Measurements from ENCODE around the gene BSN.

BSN gene

GRCh38 chr3:49667701-49668413 lies 113.6 kb downstream of the BSN start:
- Histone ChIP-seq H3K9me3 (ENCODE audit: control insufficient read depth, insufficient read depth, low read length) (no peaks in the 10 kb centered on the region), H3K4me1 (ENCODE audit: insufficient read depth, low read length) (peaks cover 23% of the 10 kb centered on the region), H3K36me3 (ENCODE audit: insufficient read depth, low read length) (no peaks in the 10 kb centered on the region), H3K9ac (ENCODE audit: low read depth, low read length) (no peak overlapping the region)

- peaks cover 23% of the 10 kb centered on the region for H3K4me1 ChIP-seq (ENCODE audit: insufficient read depth, low read length)
- no peaks in the 10 kb centered on the region for H3K36me3 ChIP-seq (ENCODE audit: insufficient read depth, low read length)
- no peaks in the 10 kb centered on the region for H3K9me3 ChIP-seq (ENCODE audit: control insufficient read depth, insufficient read depth, low read length)
- no peak overlapping the region for H3K9ac ChIP-seq (ENCODE audit: low read depth, low read length)
Observed at GRCh38 chr3:49668414-49668797, 114.1 kb downstream of the BSN start.

DNA sequence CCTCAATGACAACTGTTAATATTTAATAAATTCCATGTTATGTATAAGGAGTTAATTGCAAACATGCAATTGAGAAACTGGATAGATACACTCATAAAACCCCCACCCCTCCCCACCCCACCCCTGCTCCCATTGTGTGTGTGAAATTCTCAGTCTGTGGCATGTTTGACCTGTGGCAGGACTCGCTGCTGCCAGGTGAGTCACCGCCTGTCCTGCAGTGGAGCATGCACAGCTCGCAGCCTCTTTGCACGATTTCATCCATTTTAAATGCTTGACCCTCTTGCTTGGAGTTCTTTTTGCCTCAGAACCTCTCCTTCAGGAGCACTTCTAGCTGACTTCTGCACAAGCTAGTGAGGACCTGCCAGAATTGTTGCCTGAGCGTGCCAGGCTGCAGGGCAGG lies 114.6 kb downstream of the BSN start:
- no peaks in the 10 kb centered on the region for H3K36me3 ChIP-seq (ENCODE audit: insufficient read depth, low read length)
- no peak overlapping the region for H3K9ac ChIP-seq (ENCODE audit: low read depth, low read length)
- H3K9me3 ChIP-seq (ENCODE audit: control insufficient read depth, insufficient read depth, low read length), result no peaks in the 10 kb centered on the region
- H3K4me1 ChIP-seq (ENCODE audit: insufficient read depth, low read length), result peaks cover 23% of the 10 kb centered on the region

- Histone ChIP-seq H3K9ac (ENCODE audit: low read depth, low read length) (no peak overlapping the region), H3K36me3 (ENCODE audit: insufficient read depth, low read length) (no peaks in the 10 kb centered on the region), H3K4me1 (ENCODE audit: insufficient read depth, low read length) (peaks cover 23% of the 10 kb centered on the region), H3K9me3 (ENCODE audit: control insufficient read depth, insufficient read depth, low read length) (no peaks in the 10 kb centered on the region)
Observed at GRCh38 chr3:49669352-49669751, 115.1 kb downstream of the BSN start.

DNA sequence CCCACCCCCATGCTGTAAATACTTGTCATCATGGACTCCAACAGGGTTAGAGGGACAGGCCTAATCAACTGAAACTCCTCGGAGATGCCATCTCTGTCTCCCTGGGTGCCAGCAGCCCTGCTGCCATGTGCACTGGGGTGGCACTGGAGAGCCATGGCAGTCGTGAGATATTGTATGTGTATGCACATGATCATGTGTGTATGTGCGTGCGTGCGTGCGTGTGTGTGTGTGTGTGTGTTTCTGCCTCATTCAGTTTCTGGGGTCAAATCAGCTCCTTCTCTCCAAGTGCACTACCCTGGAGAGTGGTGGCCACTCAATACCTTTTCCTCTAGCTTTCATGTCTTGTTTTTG lies 116.6 kb downstream of the BSN start:
- Histone ChIP-seq H3K36me3 (ENCODE audit: insufficient read depth, low read length) (peaks cover 5% of the 10 kb centered on the region; the same call in 1 of the 2 replicates), H3K9ac (ENCODE audit: low read depth, low read length) (no peak overlapping the region), H3K4me1 (ENCODE audit: insufficient read depth, low read length) (peaks cover 20% of the 10 kb centered on the region), H3K9me3 (ENCODE audit: control insufficient read depth, insufficient read depth, low read length) (no peaks in the 10 kb centered on the region)

DNA sequence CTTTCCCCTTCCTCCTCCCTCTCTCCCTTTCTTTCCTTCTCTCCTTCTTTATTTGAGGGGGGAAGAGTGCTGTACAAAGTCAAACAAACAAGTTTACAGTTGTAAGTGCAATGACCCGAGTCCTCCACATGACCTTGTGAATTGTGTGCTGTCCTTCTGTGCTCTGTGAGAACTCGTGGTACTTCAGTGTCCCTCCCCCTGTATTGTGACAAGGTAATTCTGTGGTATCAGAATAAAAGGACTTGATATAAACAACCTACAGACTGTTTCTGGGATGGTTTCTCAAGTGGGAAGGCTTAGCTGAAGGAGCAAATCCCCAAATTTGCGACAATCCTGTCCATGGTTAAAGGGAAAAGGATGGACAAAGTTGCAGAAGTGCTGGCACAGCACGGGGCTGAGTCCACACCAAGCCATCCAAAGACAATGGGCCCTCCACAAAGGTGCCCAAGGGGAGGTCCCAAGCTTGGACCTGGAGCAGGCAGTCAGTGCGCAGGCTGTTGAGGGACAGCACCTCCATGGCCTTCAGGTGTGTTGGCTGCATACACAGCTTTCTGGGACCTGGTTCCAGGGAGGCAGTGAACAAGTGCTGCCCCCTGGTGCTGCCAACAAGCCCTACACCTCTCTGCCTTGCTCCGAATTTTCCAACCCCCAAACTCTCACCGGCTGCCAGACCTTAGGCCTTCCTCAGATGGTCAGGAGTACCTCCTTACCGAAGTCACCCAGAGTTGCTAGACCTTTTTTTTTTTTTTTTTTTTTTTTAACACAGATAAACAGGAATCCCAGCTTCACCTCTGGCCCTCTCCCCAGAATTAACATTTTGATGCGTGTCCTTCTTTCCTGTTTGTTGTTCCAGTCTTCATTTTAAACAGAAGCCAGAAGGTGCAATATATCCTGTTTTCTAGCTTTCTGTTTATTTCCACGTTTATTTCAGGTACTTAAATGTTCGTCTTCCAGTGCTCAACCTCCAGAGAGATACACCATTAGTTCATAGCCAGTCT lies 117.3 kb downstream of the BSN start:
- H3K4me1 ChIP-seq (ENCODE audit: insufficient read depth, low read length), result peaks cover 16% of the 10 kb centered on the region
- peaks cover 8% of the 10 kb centered on the region; the same call in 1 of the 2 replicates for H3K36me3 ChIP-seq (ENCODE audit: insufficient read depth, low read length)
- no peaks in the 10 kb centered on the region for H3K9me3 ChIP-seq (ENCODE audit: control insufficient read depth, insufficient read depth, low read length)
- no peak overlapping the region; the same call in 1 of the 2 replicates for H3K9ac ChIP-seq (ENCODE audit: low read depth, low read length)

- peaks cover 9% of the 10 kb centered on the region for H3K4me1 ChIP-seq (ENCODE audit: insufficient read depth, low read length)
- no peaks in the 10 kb centered on the region for H3K9me3 ChIP-seq (ENCODE audit: control insufficient read depth, insufficient read depth, low read length)
- peak overlapping the region; percentile 94 for H3K9ac ChIP-seq (ENCODE audit: low read depth, low read length)
- H3K36me3 ChIP-seq (ENCODE audit: insufficient read depth, low read length), result peaks cover 22% of the 10 kb centered on the region
Observed at GRCh38 chr3:49673121-49673714, 118.9 kb downstream of the BSN start.

DNA sequence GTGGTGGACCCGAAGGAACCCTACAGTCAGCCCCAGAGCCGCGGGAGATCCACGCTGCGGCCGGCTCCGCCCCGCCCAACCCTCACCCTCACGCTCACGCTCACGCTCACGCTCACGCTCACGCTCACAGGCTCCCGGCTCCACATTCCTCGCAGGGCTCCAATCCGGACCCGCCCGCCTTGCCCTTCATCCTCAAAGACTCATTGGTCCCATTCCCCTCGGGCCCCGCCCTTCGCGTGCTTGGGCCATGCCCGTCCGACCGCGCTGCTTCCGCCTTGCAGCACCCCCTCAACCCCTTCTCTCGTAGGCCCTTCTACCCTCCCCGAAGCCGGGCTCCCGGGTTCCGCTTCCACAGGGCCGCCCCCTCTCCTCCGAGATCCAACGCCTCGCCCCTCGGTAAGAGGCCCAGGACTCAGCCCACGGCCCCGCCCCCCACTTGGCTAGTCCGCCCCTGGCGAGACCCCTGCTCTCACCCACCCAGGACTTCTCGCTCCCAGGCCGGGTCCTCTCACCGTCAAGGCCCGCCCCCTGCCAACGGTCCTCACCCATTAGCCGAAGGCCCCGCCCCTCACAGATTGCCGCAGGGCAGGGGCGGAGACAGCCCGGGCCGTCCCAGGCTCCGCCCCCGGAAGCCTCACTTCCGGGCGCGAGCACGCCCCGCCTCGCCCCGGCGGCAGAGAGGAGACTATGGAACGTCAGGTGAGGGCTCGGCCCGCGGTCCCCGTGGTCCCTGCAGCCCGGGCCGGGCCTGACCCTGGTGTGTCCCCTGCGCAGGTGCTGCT lies 119.6 kb downstream of the BSN start, which contains the start of gene APEH:
Gene APEH, plus strand, starts transcription at position 637 of the 782 bp plus-strand sequence. Its CDS starts 51 bp downstream, at position 688.
- no peaks in the 10 kb centered on the region for H3K9me3 ChIP-seq (ENCODE audit: control insufficient read depth, insufficient read depth, low read length)

GRCh38 chr3:49674497-49674983 lies 120.3 kb downstream of the BSN start:
- Histone ChIP-seq H3K36me3 (ENCODE audit: insufficient read depth, low read length) (peaks cover 27% of the 10 kb centered on the region), H3K4me1 (ENCODE audit: insufficient read depth, low read length) (peaks cover 5% of the 10 kb centered on the region)

More for the DNA sequence above, 119.6 kb downstream of the BSN start, which contains the start of gene APEH:
- Histone ChIP-seq H3K36me3 (ENCODE audit: insufficient read depth, low read length) (peaks cover 27% of the 10 kb centered on the region), H3K9ac (ENCODE audit: low read depth, low read length) (peak within 1 kb of the TSS; percentile 94), H3K4me1 (ENCODE audit: insufficient read depth, low read length) (peaks cover 5% of the 10 kb centered on the region)

DNA sequence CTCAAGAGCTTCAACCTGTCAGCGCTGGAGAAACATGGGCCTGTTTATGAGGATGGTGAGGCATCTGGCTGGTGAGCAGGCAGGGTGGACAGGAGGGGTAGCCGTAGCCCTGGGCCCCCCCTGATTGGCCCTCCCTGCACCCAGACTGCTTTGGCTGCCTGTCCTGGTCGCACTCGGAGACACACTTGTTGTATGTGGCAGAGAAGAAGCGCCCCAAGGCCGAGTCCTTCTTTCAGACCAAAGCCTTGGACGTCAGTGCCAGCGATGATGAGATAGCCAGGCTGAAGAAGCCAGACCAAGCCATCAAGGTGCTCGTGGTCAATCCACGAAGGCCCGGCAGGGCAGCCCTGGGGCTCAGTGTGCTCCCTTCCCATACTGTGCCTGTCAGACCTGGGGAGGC lies 121.6 kb downstream of the BSN start:
- H3K36me3 ChIP-seq (ENCODE audit: insufficient read depth, low read length), result peaks cover 38% of the 10 kb centered on the region

More at GRCh38 chr3:49674497-49674983, 120.3 kb downstream of the BSN start:
- H3K9me3 ChIP-seq (ENCODE audit: control insufficient read depth, insufficient read depth, low read length), result no peaks in the 10 kb centered on the region
- H3K9ac ChIP-seq (ENCODE audit: low read depth, low read length), result peak overlapping the region; percentile 94

DNA sequence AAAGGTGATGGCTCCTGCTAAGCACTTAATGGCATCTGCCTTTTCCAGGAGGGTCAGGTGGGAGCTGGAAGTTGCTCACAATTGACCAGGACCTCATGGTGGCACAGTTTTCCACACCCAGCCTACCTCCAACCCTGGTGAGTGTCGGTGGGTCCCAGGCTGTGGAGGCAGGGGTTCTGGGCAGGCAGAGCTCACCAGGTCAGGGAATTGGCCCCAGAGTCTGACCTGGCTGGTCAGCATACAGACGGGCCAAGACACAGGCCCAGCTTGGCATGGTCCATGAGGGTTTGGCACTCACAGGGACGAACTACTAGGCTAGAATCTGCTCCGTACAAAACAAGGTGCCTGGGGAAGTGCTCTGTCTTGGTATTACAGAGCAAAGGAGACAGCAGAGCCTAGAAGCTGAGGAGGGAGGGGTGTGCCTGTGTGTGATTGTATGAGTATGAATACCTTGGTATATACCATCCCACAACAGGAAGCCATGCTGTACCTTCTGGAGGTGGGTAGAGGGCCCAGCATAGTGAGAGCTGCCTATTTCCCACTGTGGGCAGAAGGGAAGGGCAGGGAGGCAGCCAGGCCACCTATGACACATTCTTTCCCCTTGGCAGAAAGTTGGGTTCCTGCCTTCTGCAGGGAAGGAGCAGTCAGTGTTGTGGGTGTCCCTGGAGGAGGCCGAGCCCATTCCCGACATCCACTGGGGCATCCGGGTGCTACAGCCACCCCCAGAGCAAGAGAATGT lies 126.4 kb downstream of the BSN start:
- no peak overlapping the region for H3K9ac ChIP-seq (ENCODE audit: low read depth, low read length)
- no peaks in the 10 kb centered on the region for H3K9me3 ChIP-seq (ENCODE audit: control insufficient read depth, insufficient read depth, low read length)
- peaks cover 38% of the 10 kb centered on the region for H3K36me3 ChIP-seq (ENCODE audit: insufficient read depth, low read length)
- no peaks in the 10 kb centered on the region for H3K4me1 ChIP-seq (ENCODE audit: insufficient read depth, low read length)

More for the DNA sequence above, 121.6 kb downstream of the BSN start:
- H3K4me1 ChIP-seq (ENCODE audit: insufficient read depth, low read length), result peaks cover 5% of the 10 kb centered on the region
- no peak overlapping the region for H3K9ac ChIP-seq (ENCODE audit: low read depth, low read length)
- no peaks in the 10 kb centered on the region for H3K9me3 ChIP-seq (ENCODE audit: control insufficient read depth, insufficient read depth, low read length)

DNA sequence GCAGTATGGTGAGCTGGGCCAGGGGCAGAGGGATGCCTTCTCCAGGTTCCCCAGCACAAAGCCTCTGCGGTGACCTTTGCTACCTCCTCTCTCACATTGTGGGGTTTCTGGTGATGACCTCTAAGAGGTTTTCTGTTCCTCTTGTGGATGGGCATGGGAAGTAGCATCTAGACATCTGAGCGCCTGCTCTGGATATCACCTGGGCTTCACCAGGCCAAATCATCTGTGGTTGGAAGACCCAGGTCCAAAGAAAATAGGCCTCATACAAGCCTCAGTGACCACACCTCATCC lies 126.9 kb downstream of the BSN start:
- Histone ChIP-seq H3K9me3 (ENCODE audit: control insufficient read depth, insufficient read depth, low read length) (no peaks in the 10 kb centered on the region), H3K4me1 (ENCODE audit: insufficient read depth, low read length) (no peaks in the 10 kb centered on the region), H3K36me3 (ENCODE audit: insufficient read depth, low read length) (peaks cover 33% of the 10 kb centered on the region), H3K9ac (ENCODE audit: low read depth, low read length) (no peak overlapping the region)

DNA sequence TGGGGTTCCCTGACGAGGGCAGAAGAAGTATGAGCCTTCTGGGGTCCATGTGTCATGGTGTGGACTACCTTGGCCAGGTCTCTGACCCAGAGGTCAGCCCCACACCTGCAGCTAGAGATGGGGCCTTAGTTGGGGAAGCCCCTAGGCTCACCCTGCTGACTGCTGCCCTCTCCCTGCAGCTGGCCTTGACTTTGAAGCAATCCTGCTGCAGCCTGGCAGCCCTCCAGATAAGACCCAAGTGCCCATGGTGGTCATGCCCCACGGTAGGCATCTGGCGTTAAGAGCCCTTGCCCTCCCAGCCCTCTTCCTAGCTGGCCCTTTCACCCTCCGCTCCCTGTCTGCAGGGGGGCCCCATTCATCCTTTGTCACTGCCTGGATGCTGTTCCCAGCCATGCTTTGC lies 127.3 kb downstream of the BSN start:
- Histone ChIP-seq H3K4me1 (ENCODE audit: insufficient read depth, low read length) (no peaks in the 10 kb centered on the region), H3K9me3 (ENCODE audit: control insufficient read depth, insufficient read depth, low read length) (no peaks in the 10 kb centered on the region), H3K36me3 (ENCODE audit: insufficient read depth, low read length) (peaks cover 32% of the 10 kb centered on the region), H3K9ac (ENCODE audit: low read depth, low read length) (no peak overlapping the region)

All from ES-I3 (cell line).